ENCODE results near the gene TIMM22. TPM values are rescaled to one million over a fixed set of nuclear protein-coding genes. Genes with fewer than 3 reads are reported as not detected.

The TIMM22 gene
- total and polyA plus RNA-seq, 2 donors (not counting 1 experiment from before 2014, with no cell fraction given), result 4.1 to 9.5 TPM

- peaks cover 0 to 24% of the 10 kb centered on the region in 2 experiments for H3K36me3 ChIP-seq (replicated peaks in 1 of 2; ENCODE audit: control extremely low read depth in 1 of 2, control insufficient read depth in 1 of 2, extremely low read depth in 1 of 2, insufficient read depth in 2 of 2, low read length in 1 of 2)
- no peaks in the 10 kb centered on the region for H3K27me3 Mint-ChIP-seq
- CTCF ChIA-PET, result interaction anchor here (0.6 kb wide), 1 partner anchor 21 kb away, joined by 3 read pairs; no protein-coding TSS in a partner anchor
Observed at GRCh38 chr17:1040216-1040600, 43.3 kb downstream of the TIMM22 start.

DNA sequence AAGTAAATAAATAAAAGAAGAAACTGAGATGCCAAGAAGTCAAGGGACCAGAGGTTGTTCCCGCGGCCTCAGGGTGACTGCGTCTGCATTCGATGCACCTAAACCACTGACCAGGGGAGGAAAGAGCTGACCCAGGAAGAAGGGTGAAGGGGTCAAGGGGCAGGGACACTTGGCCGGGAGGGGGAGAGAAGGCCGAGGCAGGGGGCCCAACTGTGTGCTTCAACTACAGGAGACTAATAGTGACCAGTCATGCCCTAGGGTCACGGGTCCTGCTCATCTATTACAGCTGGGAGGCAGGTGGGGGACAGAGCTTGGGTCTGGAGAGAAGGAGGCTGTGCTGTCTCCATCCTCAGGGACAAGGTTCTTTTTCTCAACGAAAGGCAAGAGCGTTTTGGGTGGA is 44.8 kb downstream of the TIMM22 start:
- Histone ChIP-seq H3K36me3 (replicated peaks in 1 of 2; ENCODE audit: control extremely low read depth in 1 of 2, control insufficient read depth in 1 of 2, extremely low read depth in 1 of 2, insufficient read depth in 2 of 2, low read length in 1 of 2) (peaks cover 2 to 26% of the 10 kb centered on the region in 2 experiments), H4K20me1 (ENCODE audit: control insufficient read depth, insufficient read depth, low read length, poor library complexity, severe bottlenecking) (peaks cover 73% of the 10 kb centered on the region), H3K79me2 (ENCODE audit: control insufficient read depth, insufficient read depth, low read length) (peaks cover 15% of the 10 kb centered on the region), H3K9ac (ENCODE audit: low read length) (no peak overlapping the region), H3K9me3 (ENCODE audit: control extremely low read depth in 1 of 3, control insufficient read depth in 2 of 3, insufficient read depth in 1 of 3, low read length in 2 of 3) (peaks cover 0 to 2% (median 0%) of the 10 kb centered on the region in 3 donors), H3K4me3 (ENCODE audit: control extremely low read depth in 1 of 5, extremely low read depth in 1 of 5, insufficient read depth in 1 of 5, low read depth in 2 of 5, low read length in 4 of 5) (no peak overlapping the region), H3K27me3 (replicated peaks in 1 of 4; ENCODE audit: control extremely low read depth in 1 of 4, control insufficient read depth in 3 of 4, insufficient read depth in 4 of 4, low read length in 3 of 4) (no peaks in the 10 kb centered on the region), H3K27ac (ENCODE audit: low read length in 2 of 2) (no peak overlapping the region), H2AFZ (ENCODE audit: insufficient read depth, low read depth, low read length, poor library complexity, severe bottlenecking) (no peak overlapping the region), H3K4me1 (ENCODE audit: control insufficient read depth in 2 of 2, insufficient read depth in 2 of 2, low read length in 2 of 2) (peaks cover 8 to 9% of the 10 kb centered on the region in 2 donors), H3K4me2 (replicated peaks; ENCODE audit: low read depth, low read length, poor library complexity, severe bottlenecking) (no peak overlapping the region)
- ChIA-PET POLR2A (no interaction called here), CTCF (no interaction called here)
- 98% methylated on average over 9 of the region's 9 CpGs for WGBS (ENCODE audit: insufficient coverage)
- DNase-seq, result no peak
- TF ChIP-seq, protein P1, sequence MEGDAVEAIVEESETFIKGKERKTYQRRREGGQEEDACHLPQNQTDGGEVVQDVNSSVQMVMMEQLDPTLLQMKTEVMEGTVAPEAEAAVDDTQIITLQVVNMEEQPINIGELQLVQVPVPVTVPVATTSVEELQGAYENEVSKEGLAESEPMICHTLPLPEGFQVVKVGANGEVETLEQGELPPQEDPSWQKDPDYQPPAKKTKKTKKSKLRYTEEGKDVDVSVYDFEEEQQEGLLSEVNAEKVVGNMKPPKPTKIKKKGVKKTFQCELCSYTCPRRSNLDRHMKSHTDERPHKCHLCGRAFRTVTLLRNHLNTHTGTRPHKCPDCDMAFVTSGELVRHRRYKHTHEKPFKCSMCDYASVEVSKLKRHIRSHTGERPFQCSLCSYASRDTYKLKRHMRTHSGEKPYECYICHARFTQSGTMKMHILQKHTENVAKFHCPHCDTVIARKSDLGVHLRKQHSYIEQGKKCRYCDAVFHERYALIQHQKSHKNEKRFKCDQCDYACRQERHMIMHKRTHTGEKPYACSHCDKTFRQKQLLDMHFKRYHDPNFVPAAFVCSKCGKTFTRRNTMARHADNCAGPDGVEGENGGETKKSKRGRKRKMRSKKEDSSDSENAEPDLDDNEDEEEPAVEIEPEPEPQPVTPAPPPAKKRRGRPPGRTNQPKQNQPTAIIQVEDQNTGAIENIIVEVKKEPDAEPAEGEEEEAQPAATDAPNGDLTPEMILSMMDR (IDR thresholded peaks at IDR 0.05), result no peak
- no peak for TF ChIP-seq EZH2 (IDR thresholded peaks at IDR 0.05; ENCODE audit: borderline replicate concordance, insufficient read depth, low read depth, low read length, poor library complexity, severe bottlenecking)
- Mint-ChIP-seq H3K9me3 (ENCODE audit: insufficient read depth) (no peaks in the 10 kb centered on the region), H3K27ac (no peak overlapping the region), H3K27me3 (no peaks in the 10 kb centered on the region), H3K4me1 (peaks cover 4% of the 10 kb centered on the region), H3K4me3 (no peak overlapping the region)
- ATAC-seq (ENCODE audit: low read depth), result no peak
- intact Hi-C loops (cut with micrococcal nuclease), result no loop called here

More at GRCh38 chr17:1040216-1040600, 43.3 kb downstream of the TIMM22 start:
- Histone ChIP-seq H3K27me3 (replicated peaks in 1 of 4; ENCODE audit: control extremely low read depth in 1 of 4, control insufficient read depth in 3 of 4, insufficient read depth in 4 of 4, low read length in 3 of 4) (no peaks in the 10 kb centered on the region), H3K4me2 (replicated peaks; ENCODE audit: low read depth, low read length, poor library complexity, severe bottlenecking) (peak overlapping the region; percentile 26), H2AFZ (ENCODE audit: insufficient read depth, low read depth, low read length, poor library complexity, severe bottlenecking) (no peak overlapping the region), H4K20me1 (ENCODE audit: control insufficient read depth, insufficient read depth, low read length, poor library complexity, severe bottlenecking) (peaks cover 85% of the 10 kb centered on the region), H3K9me3 (ENCODE audit: control extremely low read depth in 1 of 3, control insufficient read depth in 2 of 3, insufficient read depth in 1 of 3, low read length in 2 of 3) (peaks cover 0 to 2% (median 0%) of the 10 kb centered on the region in 3 donors), H3K27ac (ENCODE audit: low read length in 2 of 2) (peak overlapping the region in 1 of 2 donors; percentile 39), H3K9ac (ENCODE audit: low read length) (no peak overlapping the region), H3K79me2 (ENCODE audit: control insufficient read depth, insufficient read depth, low read length) (peaks cover 17% of the 10 kb centered on the region), H3K4me3 (ENCODE audit: control extremely low read depth in 1 of 5, extremely low read depth in 1 of 5, insufficient read depth in 1 of 5, low read depth in 2 of 5, low read length in 4 of 5) (no peak overlapping the region), H3K4me1 (ENCODE audit: control insufficient read depth in 2 of 2, insufficient read depth in 2 of 2, low read length in 2 of 2) (peaks cover 8 to 9% of the 10 kb centered on the region in 2 donors)
- TF ChIP-seq, protein P1 (IDR thresholded peaks at IDR 0.05), result no peak
- Mint-ChIP-seq H3K4me3 (no peak overlapping the region), H3K4me1 (peaks cover 4% of the 10 kb centered on the region), H3K27ac (no peak overlapping the region), H3K9me3 (ENCODE audit: insufficient read depth) (no peaks in the 10 kb centered on the region)
- 61% methylated on average over 13 of the region's 13 CpGs for whole genome bisulfite sequencing (ENCODE audit: insufficient coverage)
- POLR2A ChIA-PET, result no interaction called here
- no peak for DNase-seq
- no peak for ATAC-seq (ENCODE audit: low read depth)
- intact Hi-C loops (cut with micrococcal nuclease), result no loop called here
